Loucy (cell line): ENCODE results near the gene PAPSS2.

ENCODE experiments used
- H2AFZ ChIP-seq: fragments of 200-600 bp; sonication (generic); 2 replicates; pipeline ENCODE4 v1.6.0; 2016; ENCODE audit warnings: antibody characterized with exemption, mild to moderate bottlenecking, low read length, moderate library complexity
- H3F3A ChIP-seq: fragments of 200-600 bp; 2 replicates; pipeline ENCODE4 v1.6.0; 2016; ENCODE audit warnings: antibody characterized with exemption, low read depth, mild to moderate bottlenecking
- H3K27me3 ChIP-seq: fragments of 200-600 bp; sonication (generic); 2 replicates; pipeline ENCODE4 v1.6.1; 2014; ENCODE audit warnings: low read length, mild to moderate bottlenecking; ENCODE audit not compliant: insufficient read depth, poor library complexity, severe bottlenecking
- H3K36me3 ChIP-seq: fragments of 200-600 bp; sonication (generic); 2 replicates; pipeline ENCODE4 v1.6.1; 2016; ENCODE audit warnings: low read length; ENCODE audit not compliant: insufficient read depth
- H3K4me1 ChIP-seq: fragments of 200-600 bp; sonication (generic); 2 replicates; pipeline ENCODE4 v1.5.1; 2014; ENCODE audit warnings: low read length, mild to moderate bottlenecking; ENCODE audit not compliant: insufficient read depth, poor library complexity, severe bottlenecking
- H3K4me2 ChIP-seq: fragments of 200-600 bp; sonication (generic); 2 replicates; pipeline ENCODE4 v1.6.0; 2014; ENCODE audit warnings: antibody characterized with exemption, low read length, low read depth, mild to moderate bottlenecking; ENCODE audit not compliant: poor library complexity, severe bottlenecking
- H3K4me3 ChIP-seq: fragments of 200-600 bp; sonication (generic); 2 replicates; pipeline ENCODE4 v1.5.1; 2014; ENCODE audit warnings: low read length, mild to moderate bottlenecking, mixed read lengths; ENCODE audit not compliant: poor library complexity, severe bottlenecking
- H3K79me2 ChIP-seq: fragments of 200-600 bp; sonication (generic); 2 replicates; pipeline ENCODE4 v1.6.1; 2014; ENCODE audit warnings: low read length; ENCODE audit not compliant: insufficient read depth
- H3K9ac ChIP-seq: fragments of 200-600 bp; sonication (generic); 2 replicates; pipeline ENCODE4 v1.6.0; 2014; ENCODE audit warnings: mild to moderate bottlenecking, low read depth, low read length, moderate library complexity; ENCODE audit not compliant: poor library complexity, severe bottlenecking
- H3K9me2 ChIP-seq: fragments of 200-600 bp; sonication (generic); replicated peaks from 2 replicates; pipeline ENCODE4 v1.6.1; 2016; ENCODE audit warnings: low read depth, low read length, mixed read lengths
- H3K9me3 ChIP-seq: fragments of 200-600 bp; sonication (generic); 2 replicates; pipeline ENCODE4 v1.6.1; 2014; ENCODE audit warnings: mild to moderate bottlenecking, antibody characterized with exemption, low read length, low read depth; ENCODE audit not compliant: insufficient read depth
- H4K20me1 ChIP-seq: fragments of 200-600 bp; sonication (generic); 2 replicates; pipeline ENCODE4 v1.6.0; 2014; ENCODE audit warnings: antibody characterized with exemption, low read length, mild to moderate bottlenecking; ENCODE audit not compliant: insufficient read depth, poor library complexity, severe bottlenecking
- CTCF ChIP-seq: fragments of 200-600 bp; sonication (generic); conservative IDR thresholded peaks from 2 replicates; pipeline ENCODE4 v1.5.1; 2014; ENCODE audit warnings: mild to moderate bottlenecking, antibody characterized with exemption, low read length
- EZH2phosphoT487 ChIP-seq: fragments of 200-600 bp; IDR thresholded peaks from 2 replicates; pipeline ENCODE4 v1.6.1; 2018; ENCODE audit warnings: antibody characterized with exemption, mild to moderate bottlenecking, moderate library complexity, borderline replicate concordance

PAPSS2 gene

DNA sequence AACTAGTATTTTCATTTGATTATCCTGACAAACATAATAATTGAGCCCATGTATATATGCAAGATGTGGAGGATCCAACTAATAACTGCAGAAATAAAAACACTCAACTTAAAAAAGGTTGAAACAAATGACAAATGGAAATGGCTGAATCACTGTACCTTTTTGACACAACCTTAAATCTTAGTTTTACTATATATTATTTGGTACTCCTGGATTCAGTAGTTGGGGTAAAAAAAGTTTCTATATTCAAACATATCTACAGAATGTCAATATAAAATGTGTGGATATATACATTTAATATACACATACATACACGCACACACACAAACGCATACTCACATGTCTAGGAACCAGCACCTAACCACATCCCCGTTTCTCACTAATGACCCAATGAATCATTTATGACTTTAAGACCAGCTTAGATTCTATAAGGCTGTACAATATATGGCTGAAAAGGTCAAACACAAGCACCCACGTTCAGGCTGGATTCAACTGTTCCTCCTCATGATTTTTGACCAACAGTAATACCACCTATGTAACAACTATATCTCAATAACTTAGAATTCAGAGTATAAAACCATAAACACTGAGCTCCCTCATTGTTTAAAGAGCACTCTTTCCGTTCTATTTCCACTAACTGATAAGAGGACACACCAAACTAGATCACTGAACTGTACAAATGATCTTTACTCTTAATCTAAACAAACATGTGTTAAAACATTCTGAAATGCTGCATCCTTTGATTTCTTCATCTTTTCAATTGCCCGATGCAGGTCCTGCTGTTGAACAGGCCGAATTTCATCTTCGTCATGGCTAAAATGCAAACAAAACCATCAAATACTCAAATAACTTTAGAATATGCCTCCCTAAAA lies 94.6 kb downstream of the PAPSS2 start:
- H4K20me1 ChIP-seq: no peaks in the 10 kb centered on the region
- H3K9ac ChIP-seq: no peak overlapping the region
- H3K4me2 ChIP-seq: no peak overlapping the region
- no peak for TF ChIP-seq EZH2phosphoT487
- TF ChIP-seq CTCF: no peak
- no peaks in the 10 kb centered on the region for H3K79me2 ChIP-seq
- H3K36me3 ChIP-seq: peaks cover 40% of the 10 kb centered on the region
- no peaks in the 10 kb centered on the region for H3K27me3 ChIP-seq
- H3K4me1 ChIP-seq: peaks cover 17% of the 10 kb centered on the region
- H3K9me3 ChIP-seq: no peaks in the 10 kb centered on the region
- no peaks in the 10 kb centered on the region for H3K9me2 ChIP-seq
- no peak overlapping the region for H2AFZ ChIP-seq
- no peak overlapping the region for H3K4me3 ChIP-seq
- H3F3A ChIP-seq: peaks cover 5% of the 10 kb centered on the region; the same call in 1 of the 2 replicates

GRCh38 chr10:87757685-87758084 lies 98.0 kb downstream of the PAPSS2 start:
- Histone ChIP-seq H3K4me3 (no peak overlapping the region), H3K9ac (no peak overlapping the region), H3K4me1 (peaks cover 13% of the 10 kb centered on the region), H3K79me2 (no peaks in the 10 kb centered on the region), H3K27me3 (no peaks in the 10 kb centered on the region), H2AFZ (no peak overlapping the region), H3F3A (no peaks in the 10 kb centered on the region), H3K9me3 (no peaks in the 10 kb centered on the region), H3K36me3 (peaks cover 38% of the 10 kb centered on the region), H3K9me2 (no peaks in the 10 kb centered on the region), H3K4me2 (no peak overlapping the region), H4K20me1 (no peaks in the 10 kb centered on the region)
- TF ChIP-seq EZH2phosphoT487: no peak
- TF ChIP-seq CTCF: no peak

GRCh38 chr10:87759551-87759950 lies 99.9 kb downstream of the PAPSS2 start:
- Histone ChIP-seq H3K9me3 (no peaks in the 10 kb centered on the region), H3K4me2 (no peak overlapping the region), H3F3A (no peaks in the 10 kb centered on the region), H3K4me3 (no peak overlapping the region), H3K9me2 (no peaks in the 10 kb centered on the region), H2AFZ (no peak overlapping the region), H3K79me2 (no peaks in the 10 kb centered on the region), H3K36me3 (peaks cover 32% of the 10 kb centered on the region), H4K20me1 (no peaks in the 10 kb centered on the region), H3K9ac (no peak overlapping the region), H3K27me3 (no peaks in the 10 kb centered on the region), H3K4me1 (peaks cover 13% of the 10 kb centered on the region)
- TF ChIP-seq CTCF (no peak), EZH2phosphoT487 (no peak)
